AG08395 (cell line): Measurements from ENCODE around the gene RAB25.
"Not testable (repeated sequence)": the region's sequence is repeated elsewhere in the genome, so short reads cannot be mapped to it uniquely, and the experiment has no call there.

Source experiments
- DNase-seq: peaks from one replicate; pipeline ENCODE4 v3.0.0; 2012; ENCODE audit warnings: mixed read lengths, low spot score

The RAB25 gene

DNA sequence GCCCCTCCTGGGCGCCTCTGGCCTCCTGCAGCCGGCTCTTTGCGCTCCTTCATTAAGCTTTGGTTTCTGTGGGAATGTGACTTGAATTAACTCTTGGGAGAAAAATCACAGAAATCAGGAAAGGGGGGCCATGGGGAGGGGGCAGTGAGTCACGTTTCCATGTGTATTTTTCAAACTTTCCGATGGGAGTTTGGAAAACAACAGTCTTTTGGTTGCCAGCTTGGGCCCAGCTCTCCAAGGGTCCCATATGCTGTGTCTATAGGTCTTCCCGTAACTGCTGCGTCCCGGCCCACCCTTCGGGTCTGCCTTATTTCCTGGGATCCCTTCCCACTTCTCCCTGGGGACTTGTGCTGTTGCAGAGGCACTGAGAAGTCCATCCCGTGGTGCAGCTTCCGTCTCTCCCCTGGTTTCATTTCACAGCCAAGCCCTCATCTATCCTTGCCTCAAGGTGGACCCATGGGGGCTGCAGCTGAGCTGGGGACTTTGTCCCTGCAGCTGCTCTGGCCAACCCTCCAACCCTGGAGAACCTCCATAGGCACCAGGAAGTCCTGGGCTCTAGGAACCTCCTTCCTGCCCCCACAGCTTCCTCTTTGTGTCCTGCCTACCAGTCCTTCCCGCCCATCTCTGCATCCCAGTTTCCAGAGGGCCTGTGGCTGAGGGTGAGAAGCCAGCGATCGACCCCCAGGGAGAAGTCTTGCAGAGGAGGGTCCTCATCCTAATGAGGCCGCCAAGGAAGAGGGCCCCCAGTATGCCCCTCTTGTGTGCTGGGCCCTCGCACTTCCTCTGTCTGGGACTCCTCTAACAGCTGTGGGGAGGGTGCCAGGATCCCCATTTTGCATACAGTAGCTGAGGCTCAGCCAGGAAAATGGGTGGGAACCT is 41.9 kb downstream of the RAB25 start:
- no peak for DNase-seq

- DNase-seq = peak; percentile 84
These were observed 42.6 kb downstream of the RAB25 start for GRCh38 chr1:156103521-156103947.

DNA sequence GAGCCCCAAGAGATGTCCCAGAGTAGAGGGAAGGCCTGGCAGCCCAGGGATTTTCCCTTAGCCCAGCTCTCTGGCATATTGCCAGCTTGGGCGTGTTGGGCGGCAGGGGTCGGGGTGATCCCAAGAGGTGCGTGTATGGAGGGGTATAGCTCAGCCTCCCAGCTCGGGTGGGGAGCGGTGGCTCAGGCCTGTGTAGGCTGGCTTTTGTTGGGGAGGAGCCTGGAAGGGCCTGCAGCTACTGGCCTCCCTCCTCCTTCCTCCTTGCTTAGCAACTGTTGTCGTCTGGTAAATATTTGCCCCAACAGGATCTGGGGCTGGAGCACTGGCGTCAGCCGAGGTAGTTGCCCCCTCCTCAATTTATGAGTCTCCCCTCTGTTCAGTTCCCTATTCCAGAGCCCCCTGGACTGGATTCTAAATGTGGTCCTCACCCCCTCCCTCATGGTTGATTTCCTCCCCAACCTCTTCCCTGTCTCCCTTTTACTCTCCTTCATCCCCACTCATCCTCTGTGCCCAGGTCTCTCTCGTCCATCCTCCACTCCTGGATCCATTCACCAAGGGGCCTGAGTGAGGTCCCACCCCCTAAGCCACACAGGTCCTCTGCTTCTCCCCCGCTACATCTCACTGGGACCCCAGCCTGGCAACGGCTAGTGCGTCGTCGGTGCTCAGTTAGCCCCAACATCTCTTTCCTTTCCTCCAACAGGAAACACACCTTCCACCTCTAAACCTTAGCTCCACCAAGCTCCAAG is 43.3 kb downstream of the RAB25 start:
- peak; percentile 90 for DNase-seq

GRCh38 chr1:156104861-156105832 is 44.2 kb downstream of the RAB25 start:
- DNase-seq = peak; percentile 70

- DNase-seq = no peak
These were observed 45.9 kb downstream of the RAB25 start for GRCh38 chr1:156106624-156107488.

- no peak for DNase-seq
These were observed 47.1 kb downstream of the RAB25 start for GRCh38 chr1:156108057-156108456.

GRCh38 chr1:156108664-156109241 is 47.8 kb downstream of the RAB25 start:
- DNase-seq = no peak

- DNase-seq = no peak
These were observed 49.3 kb downstream of the RAB25 start for GRCh38 chr1:156110252-156110651.

- no peak for DNase-seq
These were observed 50.5 kb downstream of the RAB25 start for GRCh38 chr1:156111355-156111962.

DNA sequence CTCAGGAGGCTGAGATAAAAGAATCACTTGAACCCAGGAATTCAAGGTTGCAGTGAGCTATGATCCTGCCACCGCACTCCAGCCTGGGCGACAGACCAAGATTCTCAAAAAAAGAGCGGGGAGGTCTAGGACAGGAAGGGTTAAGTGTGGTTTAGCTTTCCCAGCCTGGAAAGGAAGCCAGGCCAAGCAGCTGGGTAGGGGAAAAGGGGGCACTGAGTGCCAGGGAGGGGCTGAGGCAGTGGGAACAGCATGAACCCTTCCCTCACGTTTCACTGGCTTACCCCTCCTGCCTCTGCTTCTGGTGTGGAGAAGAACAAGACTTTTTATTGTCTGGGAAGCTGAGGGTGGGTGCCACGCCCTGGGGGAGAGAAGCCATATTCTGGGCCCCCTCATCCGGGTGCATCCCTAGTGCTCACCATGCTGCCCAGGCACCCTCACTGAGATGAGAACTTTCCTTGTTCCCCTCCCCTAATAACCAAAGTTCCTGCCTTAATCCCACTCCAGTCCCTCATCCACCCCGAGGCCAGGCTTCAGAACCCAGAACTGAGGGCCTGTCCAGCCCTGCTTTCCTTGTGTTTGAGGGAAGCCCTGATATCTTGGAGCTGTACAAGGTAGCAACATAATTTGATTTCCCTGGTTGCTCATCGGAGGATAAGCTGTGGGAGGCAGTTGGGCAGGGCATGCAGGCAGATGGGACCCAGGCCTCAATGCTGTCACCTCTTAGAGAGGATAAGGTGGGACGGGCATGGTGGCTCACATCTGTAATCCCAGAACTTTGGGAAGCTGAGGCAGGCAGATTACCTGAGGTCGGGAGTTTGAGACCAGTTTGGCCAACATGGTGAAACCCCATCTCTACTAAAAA is 51.5 kb downstream of the RAB25 start:
- DNase-seq = no peak

DNA sequence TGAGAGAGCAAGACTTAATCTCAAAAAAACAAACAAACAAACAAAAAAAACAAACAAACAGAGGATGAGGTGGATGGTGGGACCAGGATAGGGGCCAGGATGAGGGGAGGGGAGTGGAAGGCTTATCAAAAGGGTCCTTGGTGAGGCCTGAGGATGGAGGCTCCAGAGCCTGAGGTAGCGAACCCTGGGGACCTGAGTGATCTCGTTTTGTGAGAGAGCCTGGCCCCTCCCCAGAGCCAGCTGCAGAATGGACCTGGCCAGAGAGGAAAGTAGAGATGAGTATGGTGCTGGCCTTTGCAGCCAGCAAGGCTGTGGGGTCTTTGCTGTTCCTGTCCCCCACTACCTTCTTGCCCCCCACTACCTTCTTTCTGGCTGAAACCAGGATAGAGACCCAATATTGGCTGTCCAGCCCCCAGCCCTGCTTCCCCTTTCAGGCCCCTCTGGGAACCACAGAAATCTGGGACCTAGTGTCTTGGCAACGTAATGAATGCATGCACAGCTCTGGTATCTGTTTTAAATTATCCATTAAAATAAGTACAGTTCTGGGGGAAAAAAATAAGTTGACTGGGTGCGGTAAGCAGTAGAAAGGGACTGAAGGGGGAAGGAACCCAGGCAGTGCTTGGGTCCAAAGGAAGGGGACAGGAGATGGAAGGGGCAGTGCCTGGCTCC is 52.5 kb downstream of the RAB25 start:
- DNase-seq = no peak

DNA sequence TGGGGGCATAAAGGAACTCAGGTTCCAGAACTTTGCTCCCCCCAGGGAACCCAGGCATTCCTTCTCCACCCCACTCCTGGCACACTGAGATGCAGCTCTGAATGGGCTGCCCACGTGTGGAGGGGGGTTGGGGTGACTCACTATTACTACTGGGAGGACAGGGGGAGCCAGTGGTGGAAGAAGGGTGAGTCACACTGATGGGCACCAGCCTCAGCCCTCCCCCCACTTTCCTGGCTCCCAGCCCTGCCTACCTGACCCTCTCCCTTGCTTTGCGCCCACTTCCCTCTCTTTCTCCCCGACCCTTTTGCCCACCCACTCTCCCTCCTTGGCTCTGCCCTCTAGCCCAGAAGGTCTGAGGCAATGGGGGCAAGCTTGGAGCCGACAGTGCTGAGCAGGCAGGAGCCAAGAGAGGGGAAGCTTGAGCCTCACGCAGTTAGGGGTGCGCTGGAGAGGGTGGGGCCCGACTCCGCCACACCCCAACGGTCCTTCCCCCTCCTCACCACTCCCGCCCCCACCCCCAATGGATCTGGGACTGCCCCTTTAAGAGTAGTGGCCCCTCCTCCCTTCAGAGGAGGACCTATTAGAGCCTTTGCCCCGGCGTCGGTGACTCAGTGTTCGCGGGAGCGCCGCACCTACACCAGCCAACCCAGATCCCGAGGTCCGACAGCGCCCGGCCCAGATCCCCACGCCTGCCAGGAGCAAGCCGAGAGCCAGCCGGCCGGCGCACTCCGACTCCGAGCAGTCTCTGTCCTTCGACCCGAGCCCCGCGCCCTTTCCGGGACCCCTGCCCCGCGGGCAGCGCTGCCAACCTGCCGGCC is 53.4 kb downstream of the RAB25 start, which contains the start of gene LMNA:
LMNA (plus strand) TSS at position 611 of the 818 bp plus-strand sequence. CDS start 208 bp downstream, outside the sequence.
- peak; percentile 95 for DNase-seq

DNA sequence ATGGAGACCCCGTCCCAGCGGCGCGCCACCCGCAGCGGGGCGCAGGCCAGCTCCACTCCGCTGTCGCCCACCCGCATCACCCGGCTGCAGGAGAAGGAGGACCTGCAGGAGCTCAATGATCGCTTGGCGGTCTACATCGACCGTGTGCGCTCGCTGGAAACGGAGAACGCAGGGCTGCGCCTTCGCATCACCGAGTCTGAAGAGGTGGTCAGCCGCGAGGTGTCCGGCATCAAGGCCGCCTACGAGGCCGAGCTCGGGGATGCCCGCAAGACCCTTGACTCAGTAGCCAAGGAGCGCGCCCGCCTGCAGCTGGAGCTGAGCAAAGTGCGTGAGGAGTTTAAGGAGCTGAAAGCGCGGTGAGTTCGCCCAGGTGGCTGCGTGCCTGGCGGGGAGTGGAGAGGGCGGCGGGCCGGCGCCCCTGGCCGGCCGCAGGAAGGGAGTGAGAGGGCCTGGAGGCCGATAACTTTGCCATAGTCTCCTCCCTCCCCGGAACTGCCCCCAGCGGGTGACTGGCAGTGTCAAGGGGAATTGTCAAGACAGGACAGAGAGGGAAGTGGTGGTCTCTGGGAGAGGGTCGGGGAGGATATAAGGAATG is 54.1 kb downstream of the RAB25 start:
- DNase-seq = no peak

GRCh38 chr1:156115514-156116374 is 54.8 kb downstream of the RAB25 start:
- DNase-seq = no peak

GRCh38 chr1:156116731-156117130 is 55.8 kb downstream of the RAB25 start:
- DNase-seq = not testable (repeated sequence)
